H9 (cell line): ENCODE data around the gene LRMDA. TPM values are rescaled to one million over a fixed set of nuclear protein-coding genes. Genes with fewer than 3 reads are reported as not detected.

Experiments
- DNase-seq: peaks from one replicate; pipeline ENCODE4 v3.0.0-alpha.2; 2017
- H2AFZ ChIP-seq: one replicate; pipeline ENCODE4 v1.6.1; 2013; ENCODE audit warnings: mild to moderate bottlenecking, low read length, control low read depth, moderate library complexity
- H2AK5ac ChIP-seq: 2 replicates; pipeline ENCODE4 v1.6.1; 2013; ENCODE audit warnings: low read length, control low read depth, mixed read lengths; ENCODE audit not compliant: insufficient read length
- H2BK120ac ChIP-seq: one replicate; pipeline ENCODE4 v1.6.1; 2013; ENCODE audit warnings: low read depth, mild to moderate bottlenecking, low read length, control low read depth, inconsistent platforms; ENCODE audit not compliant: poor library complexity, severe bottlenecking
- H2BK12ac ChIP-seq: 2 replicates; pipeline ENCODE4 v1.6.1; 2013; ENCODE audit warnings: low read length, control low read depth, mixed read lengths, low read depth; ENCODE audit not compliant: insufficient read length
- H2BK15ac ChIP-seq: 2 replicates; pipeline ENCODE4 v1.6.1; 2013; ENCODE audit warnings: low read depth, low read length, control low read depth
- H2BK20ac ChIP-seq: one replicate; pipeline ENCODE4 v1.6.1; 2013; ENCODE audit warnings: low read depth, mild to moderate bottlenecking, low read length, control low read depth, inconsistent platforms; ENCODE audit not compliant: poor library complexity, severe bottlenecking
- H2BK5ac ChIP-seq: 2 replicates; pipeline ENCODE4 v1.6.1; 2013; ENCODE audit warnings: low read length, control low read depth, mixed read lengths; ENCODE audit not compliant: insufficient read length
- H3K14ac ChIP-seq: 2 replicates; pipeline ENCODE4 v1.6.1; 2013; ENCODE audit warnings: low read length, control low read depth; ENCODE audit not compliant: insufficient read depth
- H3K18ac ChIP-seq: 2 replicates; pipeline ENCODE4 v1.6.1; 2013; ENCODE audit warnings: low read depth, mild to moderate bottlenecking, mixed read lengths, low read length, control low read depth; ENCODE audit not compliant: insufficient read length
- H3K23ac ChIP-seq: 2 replicates; pipeline ENCODE4 v1.6.1; 2013; ENCODE audit warnings: low read length, control low read depth, mixed read lengths, low read depth; ENCODE audit not compliant: insufficient read length
- H3K23me2 ChIP-seq: 2 replicates; pipeline ENCODE4 v1.6.1; 2013; ENCODE audit warnings: low read depth, mild to moderate bottlenecking, mixed read lengths, low read length, control low read depth; ENCODE audit not compliant: insufficient read length, poor library complexity, severe bottlenecking
- H3K27ac ChIP-seq: 2 replicates; pipeline ENCODE4 v1.5.1; 2013; ENCODE audit warnings: low read length, control low read depth, mixed read lengths, low read depth; ENCODE audit not compliant: insufficient read length
- H3K27me3 ChIP-seq: 2 replicates; pipeline ENCODE4 v1.6.1; 2013; ENCODE audit warnings: low read length, control low read depth, inconsistent platforms; ENCODE audit not compliant: insufficient read depth
- H3K4ac ChIP-seq: 2 replicates; pipeline ENCODE4 v1.6.1; 2013; ENCODE audit warnings: low read depth, mild to moderate bottlenecking, control low read depth, inconsistent platforms, low read length, moderate library complexity
- H3K4me1 ChIP-seq: 2 replicates; pipeline ENCODE4 v1.6.1; 2013; ENCODE audit warnings: low read length, control low read depth, inconsistent platforms; ENCODE audit not compliant: insufficient read depth
- H3K4me2 ChIP-seq: 2 replicates; pipeline ENCODE4 v1.6.1; 2013; ENCODE audit warnings: low read length, control low read depth, mixed read lengths; ENCODE audit not compliant: insufficient read length, insufficient read depth
- H3K56ac ChIP-seq: 2 replicates; pipeline ENCODE4 v1.6.1; 2013; ENCODE audit warnings: low read depth, mild to moderate bottlenecking, mixed read lengths, low read length, control low read depth; ENCODE audit not compliant: insufficient read length
- H3K79me1 ChIP-seq: 2 replicates; pipeline ENCODE4 v1.6.1; 2013; ENCODE audit warnings: low read depth, mild to moderate bottlenecking, moderate library complexity, low read length, control low read depth, inconsistent platforms; ENCODE audit not compliant: insufficient read depth, poor library complexity, severe bottlenecking
- H3K79me2 ChIP-seq: 2 replicates; pipeline ENCODE4 v1.6.1; 2013; ENCODE audit warnings: low read length, control low read depth, inconsistent platforms; ENCODE audit not compliant: insufficient read depth
- H3K9ac ChIP-seq: 2 replicates; pipeline ENCODE4 v1.6.1; 2013; ENCODE audit warnings: low read length, control low read depth, mixed read lengths; ENCODE audit not compliant: insufficient read length; ENCODE audit errors: extremely low read depth
- H3K9me3 ChIP-seq: one replicate; pipeline ENCODE4 v1.6.1; 2013; ENCODE audit warnings: low read depth, low read length, inconsistent platforms; ENCODE audit not compliant: control insufficient read depth
- H3T11ph ChIP-seq: one replicate; pipeline ENCODE4 v1.6.1; 2013; ENCODE audit warnings: mild to moderate bottlenecking, low read length, control low read depth, inconsistent platforms
- H4K20me1 ChIP-seq: one replicate; pipeline ENCODE4 v1.6.1; 2013; ENCODE audit not compliant: control insufficient read depth, insufficient read length, insufficient read depth
- H4K5ac ChIP-seq: 2 replicates; pipeline ENCODE4 v1.6.1; 2013; ENCODE audit warnings: low read depth, mild to moderate bottlenecking, mixed read lengths, low read length, control low read depth; ENCODE audit not compliant: insufficient read length
- H4K8ac ChIP-seq: replicated peaks from 2 replicates; pipeline ENCODE4 v1.6.1; 2013; ENCODE audit warnings: low read length, control low read depth, mixed read lengths, low read depth; ENCODE audit not compliant: insufficient read length
- H4K91ac ChIP-seq: 2 replicates; pipeline ENCODE4 v1.6.1; 2013; ENCODE audit warnings: low read depth, mild to moderate bottlenecking, moderate library complexity, mixed read lengths, low read length, control low read depth; ENCODE audit not compliant: insufficient read length
- H3K27ac Mint-ChIP-seq, 3 experiments: 2 replicates in 2 of 3; 3 replicates in 1 of 3; pipeline ENCODE4 v1.8.0; 2020 to 2021; ENCODE audit warnings: mixed read lengths in 3 of 3, mild to moderate bottlenecking in 1 of 3, moderate library complexity in 1 of 3
- H3K27me3 Mint-ChIP-seq: 2 replicates; pipeline ENCODE4 v1.8.0; 2021; ENCODE audit warnings: low read depth, mild to moderate bottlenecking, moderate library complexity, mixed read lengths
- H3K36me3 Mint-ChIP-seq, 3 experiments: 2 replicates in 2 of 3; 3 replicates in 1 of 3; pipeline ENCODE4 v1.8.0; 2020 to 2021; ENCODE audit warnings: low read depth in 3 of 3, mixed read lengths in 3 of 3; ENCODE audit not compliant: insufficient read depth in 1 of 3
- H3K4me1 Mint-ChIP-seq, 2 experiments: 2 replicates each; pipeline ENCODE4 v1.8.0; 2020; ENCODE audit warnings: mixed read lengths in 2 of 2
- H3K4me3 Mint-ChIP-seq, 2 experiments: 2 replicates in 1 of 2; 3 replicates in 1 of 2; pipeline ENCODE4 v1.8.0; 2020 to 2021; ENCODE audit warnings: mild to moderate bottlenecking in 2 of 2, mixed read lengths in 2 of 2, moderate library complexity in 1 of 2
- H3K9me3 Mint-ChIP-seq, 2 experiments: 2 replicates in 1 of 2; 3 replicates in 1 of 2; pipeline ENCODE4 v1.8.0; 2020; ENCODE audit warnings: mild to moderate bottlenecking in 2 of 2, mixed read lengths in 2 of 2, moderate library complexity in 1 of 2
- CTCF ChIP-seq: fragments of 200-600 bp; sonication (generic); conservative IDR thresholded peaks from 3 replicates; pipeline ENCODE4 v1.8.0; 2021; ENCODE audit warnings: antibody characterized with exemption, mild to moderate bottlenecking
- WGBS: extraction: QIAGEN DNeasy Blood & Tissue Kit; methylation state at CpG from one replicate; pipeline ENCODE4 v1.1.7; 2013; ENCODE audit warnings: missing lambda C conversion rate, low lambda C conversion rate, mixed read lengths; ENCODE audit not compliant: insufficient read length; ENCODE audit errors: extremely low coverage; 5-methylcytosine and 5-hydroxymethylcytosine counted together
- total RNA-seq: library from RNA; stranded (reverse); gene quantifications from 2 replicates; pipeline ENCODE4 v1.2.1, GENCODE V29; 2021

Gene LRMDA
- total RNA-seq, 1 experiment from 2014 or later: 1.8 TPM

- no peak overlapping the region for H3K27ac Mint-ChIP-seq
- Histone ChIP-seq H3K27ac (no peak overlapping the region), H2BK5ac (no peak overlapping the region), H3K9ac (no peak overlapping the region), H4K8ac (no peak overlapping the region), H4K20me1 (no peaks in the 10 kb centered on the region), H3K27me3 (no peaks in the 10 kb centered on the region), H2AK5ac (no peak overlapping the region), H3K79me2 (no peaks in the 10 kb centered on the region), H2AFZ (no peak overlapping the region), H2BK15ac (no peak overlapping the region), H2BK120ac (no peak overlapping the region), H3K4me2 (no peak overlapping the region), H2BK20ac (no peak overlapping the region), H3K14ac (no peak overlapping the region), H3K23me2 (no peaks in the 10 kb centered on the region), H3T11ph (no peak overlapping the region), H4K5ac (no peak overlapping the region), H3K23ac (no peak overlapping the region), H3K56ac (no peak overlapping the region), H3K4me1 (0 out of 2 replicates have a peak, but pooled peaks cover 6% of the 10 kb centered on the region), H3K79me1 (no peaks in the 10 kb centered on the region), H3K18ac (no peak overlapping the region), H3K4ac (no peak overlapping the region), H3K9me3 (no peaks in the 10 kb centered on the region), H2BK12ac (no peak overlapping the region), H4K91ac (no peak overlapping the region)
- H3K4me3 Mint-ChIP-seq: no peak overlapping the region
- DNase-seq: no peak
- no peak for TF ChIP-seq CTCF
- H3K4me1 Mint-ChIP-seq: peaks cover 12 to 14% of the 10 kb centered on the region in 2 experiments
- H3K36me3 Mint-ChIP-seq: no peaks in the 10 kb centered on the region
- no CpG with 5 or more reads among the region's 9 CpGs for WGBS
- peaks cover 15% of the 10 kb centered on the region for H3K27me3 Mint-ChIP-seq
- no peaks in the 10 kb centered on the region for H3K9me3 Mint-ChIP-seq
Measured at GRCh38 chr10:76176166-76176550, 744.7 kb downstream of the LRMDA start.
